ENCODE measurements around the gene ITPKB.
A peak's percentile ranks its signal among the peaks of the same experiment; 100 is the strongest.

ITPKB gene

GRCh38 chr1:226644541-226645176 lies 94.4 kb downstream of the ITPKB start:
- no peak for DNase-seq (ENCODE audit: low read depth)
- TF ChIP-seq, protein P1, sequence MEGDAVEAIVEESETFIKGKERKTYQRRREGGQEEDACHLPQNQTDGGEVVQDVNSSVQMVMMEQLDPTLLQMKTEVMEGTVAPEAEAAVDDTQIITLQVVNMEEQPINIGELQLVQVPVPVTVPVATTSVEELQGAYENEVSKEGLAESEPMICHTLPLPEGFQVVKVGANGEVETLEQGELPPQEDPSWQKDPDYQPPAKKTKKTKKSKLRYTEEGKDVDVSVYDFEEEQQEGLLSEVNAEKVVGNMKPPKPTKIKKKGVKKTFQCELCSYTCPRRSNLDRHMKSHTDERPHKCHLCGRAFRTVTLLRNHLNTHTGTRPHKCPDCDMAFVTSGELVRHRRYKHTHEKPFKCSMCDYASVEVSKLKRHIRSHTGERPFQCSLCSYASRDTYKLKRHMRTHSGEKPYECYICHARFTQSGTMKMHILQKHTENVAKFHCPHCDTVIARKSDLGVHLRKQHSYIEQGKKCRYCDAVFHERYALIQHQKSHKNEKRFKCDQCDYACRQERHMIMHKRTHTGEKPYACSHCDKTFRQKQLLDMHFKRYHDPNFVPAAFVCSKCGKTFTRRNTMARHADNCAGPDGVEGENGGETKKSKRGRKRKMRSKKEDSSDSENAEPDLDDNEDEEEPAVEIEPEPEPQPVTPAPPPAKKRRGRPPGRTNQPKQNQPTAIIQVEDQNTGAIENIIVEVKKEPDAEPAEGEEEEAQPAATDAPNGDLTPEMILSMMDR (IDR thresholded peaks at IDR 0.05; ENCODE audit: low read length, missing control alignments) = no peak
- H3K4me3 ChIP-seq (replicated peaks; ENCODE audit: low read depth, low read length) = no peak overlapping the region

GRCh38 chr1:226643611-226644540 lies 95.2 kb downstream of the ITPKB start:
- no peak overlapping the region for H3K4me3 ChIP-seq (replicated peaks; ENCODE audit: low read depth, low read length)
- TF ChIP-seq, protein P1 (IDR thresholded peaks at IDR 0.05; ENCODE audit: low read length, missing control alignments) = no peak
- no peak for DNase-seq (ENCODE audit: low read depth)

- TF ChIP-seq, protein P1 (IDR thresholded peaks at IDR 0.05; ENCODE audit: low read length, missing control alignments) = no peak
- peak; percentile 44 for DNase-seq (ENCODE audit: low read depth)
- no peak overlapping the region for H3K4me3 ChIP-seq (replicated peaks; ENCODE audit: low read depth, low read length)
Measured at GRCh38 chr1:226643177-226643576, 95.9 kb downstream of the ITPKB start.

GRCh38 chr1:226642421-226642820 lies 96.7 kb downstream of the ITPKB start:
- no peak overlapping the region for H3K4me3 ChIP-seq (replicated peaks; ENCODE audit: low read depth, low read length)

GRCh38 chr1:226641671-226642231 lies 97.3 kb downstream of the ITPKB start:
- TF ChIP-seq, protein P1 (IDR thresholded peaks at IDR 0.05; ENCODE audit: low read length, missing control alignments) = no peak
- no peak overlapping the region for H3K4me3 ChIP-seq (replicated peaks; ENCODE audit: low read depth, low read length)
- no peak for DNase-seq (ENCODE audit: low read depth)

More at GRCh38 chr1:226642421-226642820, 96.7 kb downstream of the ITPKB start:
- TF ChIP-seq, protein P1 (IDR thresholded peaks at IDR 0.05; ENCODE audit: low read length, missing control alignments) = no peak
- DNase-seq (ENCODE audit: low read depth) = no peak

DNA sequence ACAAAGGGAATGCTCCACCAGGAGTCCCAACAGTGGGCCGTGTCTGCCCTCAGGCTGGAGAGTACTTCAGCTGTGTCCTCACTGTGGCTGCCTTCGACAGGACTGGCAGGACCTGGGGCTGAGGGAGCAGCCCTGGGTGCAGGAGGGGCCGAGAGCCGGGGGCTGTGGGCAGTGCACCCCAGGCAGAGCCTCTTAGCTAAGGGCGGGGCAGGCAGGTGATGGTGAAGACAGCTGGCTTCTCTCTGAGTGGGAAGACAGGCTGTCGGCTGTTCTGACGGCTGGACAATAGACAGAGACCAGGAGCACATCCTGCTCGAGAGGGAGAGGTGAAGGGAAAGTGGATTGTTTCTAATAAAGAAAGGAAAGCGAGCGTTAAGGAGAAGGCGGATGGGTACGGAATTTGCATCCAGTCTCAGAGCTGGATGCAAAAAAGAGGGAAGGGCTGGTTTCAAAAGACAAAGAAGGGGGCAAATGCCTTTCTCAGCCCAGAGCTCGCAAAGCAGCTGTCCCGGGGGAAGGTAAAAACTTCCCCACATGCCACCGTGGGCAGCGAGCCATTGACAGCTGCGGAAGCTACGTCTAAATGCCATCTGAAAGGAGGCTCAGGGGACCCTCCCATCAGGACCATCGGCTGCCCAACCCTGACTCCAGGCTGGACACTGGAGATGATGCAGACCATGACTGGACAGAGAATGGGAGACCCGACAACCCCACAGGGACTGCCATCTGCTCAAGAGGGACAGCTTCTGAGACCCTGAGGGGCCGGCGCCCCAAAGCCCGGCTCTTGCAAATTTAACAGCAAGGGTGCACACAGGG lies 98.6 kb downstream of the ITPKB start:
- H3K4me3 ChIP-seq (replicated peaks; ENCODE audit: low read depth, low read length) = no peak overlapping the region
- TF ChIP-seq, protein P1 (IDR thresholded peaks at IDR 0.05; ENCODE audit: low read length, missing control alignments) = no peak
- no peak for DNase-seq (ENCODE audit: low read depth)
